HepG2 (cell line): ENCODE measurements around the gene AP2B1.

Experiments used
- MXI1 ChIP-seq: IDR thresholded peaks from 3 replicates; pipeline ENCODE4 v1.6.1; 2012; ENCODE audit warnings: low read depth, low read length, inconsistent platforms, borderline replicate concordance
- POLR2A ChIP-seq, 2 experiments: IDR thresholded peaks; 2 replicates each; pipeline ENCODE4 v1.6.1; 2011; ENCODE audit warnings: low read depth in 2 of 2, low read length in 2 of 2, mild to moderate bottlenecking in 1 of 2, moderate library complexity in 1 of 2; ENCODE audit not compliant: insufficient read depth in 1 of 2
- RFX5 ChIP-seq: IDR thresholded peaks from 2 replicates; pipeline ENCODE4 v1.6.1; 2011; ENCODE audit warnings: low read depth, low read length, improper control_type of control experiment
- SIN3B ChIP-seq: fragments of 150-350 bp; IDR thresholded peaks from 2 replicates; pipeline ENCODE4 v1.6.1; 2014; ENCODE audit warnings: low read length
- SP2 ChIP-seq: sonication (generic); formaldehyde crosslinking; IDR thresholded peaks from 2 replicates; pipeline ENCODE4 v1.5.1; 2020; ENCODE audit warnings: mild to moderate bottlenecking, missing genetic modification reagents
- ZFP36L1 ChIP-seq: sonication (generic); formaldehyde crosslinking; IDR thresholded peaks from 2 replicates; pipeline ENCODE4 v1.8.0; 2022; ENCODE audit warnings: mild to moderate bottlenecking, missing genetic modification reagents, moderate library complexity
- TF ChIP-seq, protein P1 (sequence below): sonication (generic); formaldehyde crosslinking; IDR thresholded peaks from 2 replicates; pipeline ENCODE4 v1.5.0; 2020; ENCODE audit warnings: mild to moderate bottlenecking, missing genetic modification reagents, moderate library complexity
- TF ChIP-seq, protein P2 (sequence below), 2 experiments: sonication (generic) in 1 of 2; formaldehyde crosslinking in 1 of 2; IDR thresholded peaks; 2 replicates each; pipeline versions ENCODE4 v1.4.0 to v1.6.1; 2018 to 2020; ENCODE audit warnings: missing genetic modification reagents in 2 of 2, borderline replicate concordance in 1 of 2, low read depth in 1 of 2, mild to moderate bottlenecking in 1 of 2, missing biosample characterization in 1 of 2
- TF ChIP-seq, protein P3 (sequence below): sonication (generic); formaldehyde crosslinking; IDR thresholded peaks from 2 replicates; pipeline ENCODE4 v1.5.0; 2020; ENCODE audit warnings: mild to moderate bottlenecking, missing genetic modification reagents
- TF ChIP-seq, protein P4 (sequence below): sonication (generic); formaldehyde crosslinking; IDR thresholded peaks from 2 replicates; pipeline ENCODE4 v1.4.0; 2020; ENCODE audit warnings: missing genetic modification reagents
- TF ChIP-seq, protein P5 (sequence below): sonication (generic); formaldehyde crosslinking; IDR thresholded peaks from 2 replicates; pipeline ENCODE4 v1.9.0; 2022; ENCODE audit warnings: low read depth, missing genetic modification reagents
- TF ChIP-seq, protein P6 (sequence below): sonication (generic); formaldehyde crosslinking; IDR thresholded peaks from 2 replicates; pipeline ENCODE4 v1.4.0; 2020; ENCODE audit warnings: missing genetic modification reagents
- TF ChIP-seq, protein P7 (sequence below): IDR thresholded peaks from 2 replicates; pipeline ENCODE4 v1.6.1; 2012; ENCODE audit warnings: low read depth, low read length, improper control_type of control experiment

DNA sequence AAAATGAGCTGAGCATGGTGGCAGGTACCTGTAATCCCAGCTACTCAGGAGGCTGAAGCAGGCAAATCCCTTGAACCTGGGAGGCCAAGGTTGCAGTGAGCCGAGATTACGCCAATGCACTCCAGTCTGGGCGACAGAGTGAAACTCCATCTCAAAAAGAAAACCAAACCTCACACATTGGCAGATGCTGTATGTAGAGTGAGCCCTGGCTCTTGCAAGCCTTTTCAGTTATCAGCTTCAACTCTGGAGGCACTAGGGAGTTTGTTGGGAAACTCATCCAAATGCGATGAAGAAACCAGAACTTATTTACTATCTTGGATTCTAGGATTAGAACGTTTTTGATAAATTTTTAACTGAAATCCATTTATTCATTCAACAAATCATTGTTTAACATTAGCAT, 87.4 kb downstream of the AP2B1 start:
- no peak for TF ChIP-seq POLR2A (IDR thresholded peaks at IDR 0.05; ENCODE audit: insufficient read depth in 1 of 2, low read depth in 2 of 2, low read length in 2 of 2)
- TF ChIP-seq, protein P1, sequence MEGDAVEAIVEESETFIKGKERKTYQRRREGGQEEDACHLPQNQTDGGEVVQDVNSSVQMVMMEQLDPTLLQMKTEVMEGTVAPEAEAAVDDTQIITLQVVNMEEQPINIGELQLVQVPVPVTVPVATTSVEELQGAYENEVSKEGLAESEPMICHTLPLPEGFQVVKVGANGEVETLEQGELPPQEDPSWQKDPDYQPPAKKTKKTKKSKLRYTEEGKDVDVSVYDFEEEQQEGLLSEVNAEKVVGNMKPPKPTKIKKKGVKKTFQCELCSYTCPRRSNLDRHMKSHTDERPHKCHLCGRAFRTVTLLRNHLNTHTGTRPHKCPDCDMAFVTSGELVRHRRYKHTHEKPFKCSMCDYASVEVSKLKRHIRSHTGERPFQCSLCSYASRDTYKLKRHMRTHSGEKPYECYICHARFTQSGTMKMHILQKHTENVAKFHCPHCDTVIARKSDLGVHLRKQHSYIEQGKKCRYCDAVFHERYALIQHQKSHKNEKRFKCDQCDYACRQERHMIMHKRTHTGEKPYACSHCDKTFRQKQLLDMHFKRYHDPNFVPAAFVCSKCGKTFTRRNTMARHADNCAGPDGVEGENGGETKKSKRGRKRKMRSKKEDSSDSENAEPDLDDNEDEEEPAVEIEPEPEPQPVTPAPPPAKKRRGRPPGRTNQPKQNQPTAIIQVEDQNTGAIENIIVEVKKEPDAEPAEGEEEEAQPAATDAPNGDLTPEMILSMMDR (CRISPR knock-in tag), result no peak
- TF ChIP-seq, protein P2, sequence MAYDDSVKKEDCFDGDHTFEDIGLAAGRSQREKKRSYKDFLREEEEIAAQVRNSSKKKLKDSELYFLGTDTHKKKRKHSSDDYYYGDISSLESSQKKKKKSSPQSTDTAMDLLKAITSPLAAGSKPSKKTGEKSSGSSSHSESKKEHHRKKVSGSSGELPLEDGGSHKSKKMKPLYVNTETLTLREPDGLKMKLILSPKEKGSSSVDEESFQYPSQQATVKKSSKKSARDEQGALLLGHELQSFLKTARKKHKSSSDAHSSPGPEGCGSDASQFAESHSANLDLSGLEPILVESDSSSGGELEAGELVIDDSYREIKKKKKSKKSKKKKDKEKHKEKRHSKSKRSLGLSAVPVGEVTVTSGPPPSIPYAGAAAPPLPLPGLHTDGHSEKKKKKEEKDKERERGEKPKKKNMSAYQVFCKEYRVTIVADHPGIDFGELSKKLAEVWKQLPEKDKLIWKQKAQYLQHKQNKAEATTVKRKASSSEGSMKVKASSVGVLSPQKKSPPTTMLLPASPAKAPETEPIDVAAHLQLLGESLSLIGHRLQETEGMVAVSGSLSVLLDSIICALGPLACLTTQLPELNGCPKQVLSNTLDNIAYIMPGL (CRISPR knock-in tag; IDR thresholded peaks at IDR 0.05; ENCODE audit: borderline replicate concordance in 1 of 2, low read depth in 1 of 2), result no peak
- TF ChIP-seq, protein P3, sequence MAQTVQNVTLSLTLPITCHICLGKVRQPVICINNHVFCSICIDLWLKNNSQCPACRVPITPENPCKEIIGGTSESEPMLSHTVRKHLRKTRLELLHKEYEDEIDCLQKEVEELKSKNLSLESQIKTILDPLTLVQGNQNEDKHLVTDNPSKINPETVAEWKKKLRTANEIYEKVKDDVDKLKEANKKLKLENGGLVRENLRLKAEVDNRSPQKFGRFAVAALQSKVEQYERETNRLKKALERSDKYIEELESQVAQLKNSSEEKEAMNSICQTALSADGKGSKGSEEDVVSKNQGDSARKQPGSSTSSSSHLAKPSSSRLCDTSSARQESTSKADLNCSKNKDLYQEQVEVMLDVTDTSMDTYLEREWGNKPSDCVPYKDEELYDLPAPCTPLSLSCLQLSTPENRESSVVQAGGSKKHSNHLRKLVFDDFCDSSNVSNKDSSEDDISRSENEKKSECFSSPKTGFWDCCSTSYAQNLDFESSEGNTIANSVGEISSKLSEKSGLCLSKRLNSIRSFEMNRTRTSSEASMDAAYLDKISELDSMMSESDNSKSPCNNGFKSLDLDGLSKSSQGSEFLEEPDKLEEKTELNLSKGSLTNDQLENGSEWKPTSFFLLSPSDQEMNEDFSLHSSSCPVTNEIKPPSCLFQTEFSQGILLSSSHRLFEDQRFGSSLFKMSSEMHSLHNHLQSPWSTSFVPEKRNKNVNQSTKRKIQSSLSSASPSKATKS (CRISPR knock-in tag), result no peak
- TF ChIP-seq, protein P4, sequence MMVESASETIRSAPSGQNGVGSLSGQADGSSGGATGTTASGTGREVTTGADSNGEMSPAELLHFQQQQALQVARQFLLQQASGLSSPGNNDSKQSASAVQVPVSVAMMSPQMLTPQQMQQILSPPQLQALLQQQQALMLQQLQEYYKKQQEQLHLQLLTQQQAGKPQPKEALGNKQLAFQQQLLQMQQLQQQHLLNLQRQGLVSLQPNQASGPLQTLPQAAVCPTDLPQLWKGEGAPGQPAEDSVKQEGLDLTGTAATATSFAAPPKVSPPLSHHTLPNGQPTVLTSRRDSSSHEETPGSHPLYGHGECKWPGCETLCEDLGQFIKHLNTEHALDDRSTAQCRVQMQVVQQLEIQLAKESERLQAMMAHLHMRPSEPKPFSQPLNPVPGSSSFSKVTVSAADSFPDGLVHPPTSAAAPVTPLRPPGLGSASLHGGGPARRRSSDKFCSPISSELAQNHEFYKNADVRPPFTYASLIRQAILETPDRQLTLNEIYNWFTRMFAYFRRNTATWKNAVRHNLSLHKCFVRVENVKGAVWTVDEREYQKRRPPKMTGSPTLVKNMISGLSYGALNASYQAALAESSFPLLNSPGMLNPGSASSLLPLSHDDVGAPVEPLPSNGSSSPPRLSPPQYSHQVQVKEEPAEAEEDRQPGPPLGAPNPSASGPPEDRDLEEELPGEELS (CRISPR knock-in tag), result no peak
- TF ChIP-seq, protein P5, sequence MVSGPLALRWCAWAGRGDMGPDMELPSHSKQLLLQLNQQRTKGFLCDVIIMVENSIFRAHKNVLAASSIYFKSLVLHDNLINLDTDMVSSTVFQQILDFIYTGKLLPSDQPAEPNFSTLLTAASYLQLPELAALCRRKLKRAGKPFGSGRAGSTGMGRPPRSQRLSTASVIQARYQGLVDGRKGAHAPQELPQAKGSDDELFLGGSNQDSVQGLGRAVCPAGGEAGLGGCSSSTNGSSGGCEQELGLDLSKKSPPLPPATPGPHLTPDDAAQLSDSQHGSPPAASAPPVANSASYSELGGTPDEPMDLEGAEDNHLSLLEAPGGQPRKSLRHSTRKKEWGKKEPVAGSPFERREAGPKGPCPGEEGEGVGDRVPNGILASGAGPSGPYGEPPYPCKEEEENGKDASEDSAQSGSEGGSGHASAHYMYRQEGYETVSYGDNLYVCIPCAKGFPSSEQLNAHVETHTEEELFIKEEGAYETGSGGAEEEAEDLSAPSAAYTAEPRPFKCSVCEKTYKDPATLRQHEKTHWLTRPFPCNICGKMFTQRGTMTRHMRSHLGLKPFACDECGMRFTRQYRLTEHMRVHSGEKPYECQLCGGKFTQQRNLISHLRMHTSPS (CRISPR knock-in tag), result no peak
- TF ChIP-seq, protein P6, sequence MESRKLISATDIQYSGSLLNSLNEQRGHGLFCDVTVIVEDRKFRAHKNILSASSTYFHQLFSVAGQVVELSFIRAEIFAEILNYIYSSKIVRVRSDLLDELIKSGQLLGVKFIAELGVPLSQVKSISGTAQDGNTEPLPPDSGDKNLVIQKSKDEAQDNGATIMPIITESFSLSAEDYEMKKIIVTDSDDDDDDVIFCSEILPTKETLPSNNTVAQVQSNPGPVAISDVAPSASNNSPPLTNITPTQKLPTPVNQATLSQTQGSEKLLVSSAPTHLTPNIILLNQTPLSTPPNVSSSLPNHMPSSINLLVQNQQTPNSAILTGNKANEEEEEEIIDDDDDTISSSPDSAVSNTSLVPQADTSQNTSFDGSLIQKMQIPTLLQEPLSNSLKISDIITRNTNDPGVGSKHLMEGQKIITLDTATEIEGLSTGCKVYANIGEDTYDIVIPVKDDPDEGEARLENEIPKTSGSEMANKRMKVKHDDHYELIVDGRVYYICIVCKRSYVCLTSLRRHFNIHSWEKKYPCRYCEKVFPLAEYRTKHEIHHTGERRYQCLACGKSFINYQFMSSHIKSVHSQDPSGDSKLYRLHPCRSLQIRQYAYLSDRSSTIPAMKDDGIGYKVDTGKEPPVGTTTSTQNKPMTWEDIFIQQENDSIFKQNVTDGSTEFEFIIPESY (CRISPR knock-in tag), result no peak
- TF ChIP-seq SIN3B, result no peak
- no peak for TF ChIP-seq MXI1
- no peak for TF ChIP-seq RFX5
- no peak for TF ChIP-seq ZFP36L1 (CRISPR knock-in tag)
- TF ChIP-seq, protein P7, sequence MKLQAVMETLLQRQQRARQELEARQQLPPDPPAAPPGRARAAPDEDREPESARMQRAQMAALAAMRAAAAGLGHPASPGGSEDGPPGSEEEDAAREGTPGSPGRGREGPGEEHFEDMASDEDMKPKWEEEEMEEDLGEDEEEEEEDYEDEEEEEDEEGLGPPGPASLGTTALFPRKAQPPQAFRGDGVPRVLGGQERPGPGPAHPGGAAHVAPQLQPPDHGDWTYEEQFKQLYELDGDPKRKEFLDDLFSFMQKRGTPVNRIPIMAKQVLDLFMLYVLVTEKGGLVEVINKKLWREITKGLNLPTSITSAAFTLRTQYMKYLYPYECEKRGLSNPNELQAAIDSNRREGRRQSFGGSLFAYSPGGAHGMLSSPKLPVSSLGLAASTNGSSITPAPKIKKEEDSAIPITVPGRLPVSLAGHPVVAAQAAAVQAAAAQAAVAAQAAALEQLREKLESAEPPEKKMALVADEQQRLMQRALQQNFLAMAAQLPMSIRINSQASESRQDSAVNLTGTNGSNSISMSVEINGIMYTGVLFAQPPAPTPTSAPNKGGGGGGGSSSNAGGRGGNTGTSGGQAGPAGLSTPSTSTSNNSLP, result no peak
- TF ChIP-seq SP2 (CRISPR knock-in tag), result no peak
